HG02970 (cell line): ENCODE measurements around the gene FGGY.
A peak's percentile ranks its signal among the peaks of the same experiment; 100 is the strongest.
"Not testable (repeated sequence)": the region's sequence is repeated elsewhere in the genome, so short reads cannot be mapped to it uniquely, and the experiment has no call there.

Experiments
- ATAC-seq: cut with Tn5 transposase; IDR thresholded peaks from one replicate; pipeline ENCODE4 v1.9.1; 2021; ENCODE audit warnings: mild to moderate bottlenecking, moderate library complexity, moderate number of reproducible peaks; ENCODE audit not compliant: unreplicated experiment, low FRiP score

The FGGY gene

GRCh38 chr1:59428828-59429227 is 131.9 kb downstream of the FGGY start:
- no peak for ATAC-seq

- ATAC-seq, result no peak
Observed at GRCh38 chr1:59429656-59430055, 132.8 kb downstream of the FGGY start.

GRCh38 chr1:59431566-59432294 is 134.8 kb downstream of the FGGY start:
- ATAC-seq, result no peak

GRCh38 chr1:59432531-59433439 is 135.9 kb downstream of the FGGY start:
- ATAC-seq, result peak; percentile 91

GRCh38 chr1:59433440-59433813 is 136.5 kb downstream of the FGGY start:
- ATAC-seq, result no peak

GRCh38 chr1:59434336-59434735 is 137.4 kb downstream of the FGGY start:
- no peak for ATAC-seq

- ATAC-seq, result no peak
Observed at GRCh38 chr1:59436637-59437036, 139.7 kb downstream of the FGGY start.

GRCh38 chr1:59438058-59438560 is 141.2 kb downstream of the FGGY start:
- ATAC-seq, result no peak

GRCh38 chr1:59442492-59442891 is 145.6 kb downstream of the FGGY start:
- no peak for ATAC-seq

GRCh38 chr1:59443310-59443709 is 146.4 kb downstream of the FGGY start:
- ATAC-seq, result no peak

- ATAC-seq, result no peak
Observed at GRCh38 chr1:59444520-59444919, 147.6 kb downstream of the FGGY start.

- ATAC-seq, result no peak
Observed at GRCh38 chr1:59445040-59445439, 148.1 kb downstream of the FGGY start.

- no peak for ATAC-seq
Observed at GRCh38 chr1:59446257-59446901, 149.5 kb downstream of the FGGY start.

- no peak for ATAC-seq
Observed at GRCh38 chr1:59452026-59452425, 155.1 kb downstream of the FGGY start.

GRCh38 chr1:59452559-59452958 is 155.7 kb downstream of the FGGY start:
- ATAC-seq, result no peak

GRCh38 chr1:59453297-59453968 is 156.5 kb downstream of the FGGY start:
- no peak for ATAC-seq

GRCh38 chr1:59455206-59455605 is 158.3 kb downstream of the FGGY start:
- ATAC-seq, result no peak

GRCh38 chr1:59457786-59458185 is 160.9 kb downstream of the FGGY start:
- no peak for ATAC-seq

- no peak for ATAC-seq
Observed at GRCh38 chr1:59458884-59459283, 162.0 kb downstream of the FGGY start.

- ATAC-seq, result not testable (repeated sequence)
Observed at GRCh38 chr1:59462942-59463341, 166.0 kb downstream of the FGGY start.
